ENCODE data around the gene ATAD1. TPM values are rescaled to one million over a fixed set of nuclear protein-coding genes. Genes with fewer than 3 reads are reported as not detected.
"Not testable (repeated sequence)": the region's sequence is repeated elsewhere in the genome, so short reads cannot be mapped to it uniquely, and the experiment has no call there.

The ATAD1 gene
- total RNA-seq, 1 donor from 2014 or later, result 71.0 TPM

- Mint-ChIP-seq H3K4me3 (ENCODE audit: unreplicated experiment) (no peak overlapping the region), H3K4me1 (ENCODE audit: low read depth, unreplicated experiment) (peaks cover 9% of the 10 kb centered on the region), H3K36me3 (ENCODE audit: low read depth, unreplicated experiment) (peaks cover 15% of the 10 kb centered on the region), H3K27ac (ENCODE audit: unreplicated experiment) (peak overlapping the region; percentile 53), H3K9me3 (ENCODE audit: unreplicated experiment) (peaks cover 2% of the 10 kb centered on the region), H3K27me3 (ENCODE audit: low read depth, unreplicated experiment) (no peaks in the 10 kb centered on the region)
- Histone ChIP-seq H2AFZ (ENCODE audit: low read depth, low read length) (no peak overlapping the region), H3K36me3 (ENCODE audit: insufficient read depth, low read length) (peaks cover 22% of the 10 kb centered on the region), H3K9ac (ENCODE audit: low read length) (no peak overlapping the region), H3K4me2 (ENCODE audit: low read length) (peak overlapping the region; percentile 32), H3K27ac (ENCODE audit: low read depth, low read length) (no peak overlapping the region), H3K79me2 (ENCODE audit: insufficient read depth, low read length) (no peaks in the 10 kb centered on the region), H4K20me1 (ENCODE audit: insufficient read depth, low read length) (peaks cover 4% of the 10 kb centered on the region), H3K4me1 (ENCODE audit: insufficient read depth, low read length) (peaks cover 17% of the 10 kb centered on the region), H3K27me3 (ENCODE audit: insufficient read depth, low read length) (no peaks in the 10 kb centered on the region), H3K9me3 (ENCODE audit: insufficient read depth, low read depth, low read length) (no peaks in the 10 kb centered on the region), H3K4me3 (ENCODE audit: insufficient read depth, low read depth, low read length) (no peak overlapping the region)
- FAIRE-seq (peak; percentile 13), DNase-seq (ENCODE audit: low read depth) (peak; percentile 91)
- TF ChIP-seq CTCF (IDR thresholded peaks at IDR 0.05; ENCODE audit: insufficient read depth, low read depth, low read length), result no peak
- no peak for TF ChIP-seq EZH2 (IDR thresholded peaks at IDR 0.05; ENCODE audit: insufficient read depth, low read length)
These were observed 67.9 kb downstream of the ATAD1 start for GRCh38 chr10:87750001-87750671.

GRCh38 chr10:87748244-87748643, 69.8 kb downstream of the ATAD1 start:
- not testable (repeated sequence) for FAIRE-seq; H3K27me3 Mint-ChIP-seq (ENCODE audit: low read depth, unreplicated experiment); H3K79me2 ChIP-seq (ENCODE audit: insufficient read depth, low read length); H3K4me2 ChIP-seq (ENCODE audit: low read length); H3K27ac Mint-ChIP-seq (ENCODE audit: unreplicated experiment); H3K4me3 ChIP-seq (ENCODE audit: insufficient read depth, low read depth, low read length); H3K27ac ChIP-seq (ENCODE audit: low read depth, low read length); H3K4me3 Mint-ChIP-seq (ENCODE audit: unreplicated experiment); H3K9me3 Mint-ChIP-seq (ENCODE audit: unreplicated experiment); H4K20me1 ChIP-seq (ENCODE audit: insufficient read depth, low read length); H3K9me3 ChIP-seq (ENCODE audit: insufficient read depth, low read depth, low read length); H2AFZ ChIP-seq (ENCODE audit: low read depth, low read length); DNase-seq (ENCODE audit: low read depth); H3K4me1 Mint-ChIP-seq (ENCODE audit: low read depth, unreplicated experiment); H3K27me3 ChIP-seq (ENCODE audit: insufficient read depth, low read length); H3K9ac ChIP-seq (ENCODE audit: low read length)
- Histone ChIP-seq H3K36me3 (ENCODE audit: insufficient read depth, low read length) (peaks cover 26% of the 10 kb centered on the region), H3K4me1 (ENCODE audit: insufficient read depth, low read length) (peaks cover 17% of the 10 kb centered on the region)
- peaks cover 17% of the 10 kb centered on the region for H3K36me3 Mint-ChIP-seq (ENCODE audit: low read depth, unreplicated experiment)

- Histone ChIP-seq H3K4me2 (ENCODE audit: low read length) (no peak overlapping the region), H3K36me3 (ENCODE audit: insufficient read depth, low read length) (peaks cover 28% of the 10 kb centered on the region), H3K9me3 (ENCODE audit: insufficient read depth, low read depth, low read length) (no peaks in the 10 kb centered on the region), H3K27ac (ENCODE audit: low read depth, low read length) (no peak overlapping the region), H3K9ac (ENCODE audit: low read length) (no peak overlapping the region), H3K4me1 (ENCODE audit: insufficient read depth, low read length) (peaks cover 10% of the 10 kb centered on the region), H3K4me3 (ENCODE audit: insufficient read depth, low read depth, low read length) (no peak overlapping the region), H4K20me1 (ENCODE audit: insufficient read depth, low read length) (peaks cover 6% of the 10 kb centered on the region), H2AFZ (ENCODE audit: low read depth, low read length) (no peak overlapping the region), H3K27me3 (ENCODE audit: insufficient read depth, low read length) (no peaks in the 10 kb centered on the region), H3K79me2 (ENCODE audit: insufficient read depth, low read length) (no peaks in the 10 kb centered on the region)
- H3K4me3 Mint-ChIP-seq (ENCODE audit: unreplicated experiment), result no peak overlapping the region
- FAIRE-seq (peak; percentile 37), DNase-seq (ENCODE audit: low read depth) (no peak)
- peaks cover 9% of the 10 kb centered on the region for H3K4me1 Mint-ChIP-seq (ENCODE audit: low read depth, unreplicated experiment)
- H3K27me3 Mint-ChIP-seq (ENCODE audit: low read depth, unreplicated experiment), result no peaks in the 10 kb centered on the region
- H3K9me3 Mint-ChIP-seq (ENCODE audit: unreplicated experiment), result peaks cover 2% of the 10 kb centered on the region
- H3K27ac Mint-ChIP-seq (ENCODE audit: unreplicated experiment), result no peak overlapping the region
- H3K36me3 Mint-ChIP-seq (ENCODE audit: low read depth, unreplicated experiment), result peaks cover 18% of the 10 kb centered on the region
- TF ChIP-seq CTCF (IDR thresholded peaks at IDR 0.05; ENCODE audit: insufficient read depth, low read depth, low read length), result no peak
- TF ChIP-seq EZH2 (IDR thresholded peaks at IDR 0.05; ENCODE audit: insufficient read depth, low read length), result no peak
These were observed 71.1 kb downstream of the ATAD1 start for GRCh38 chr10:87746911-87747310.

Measured in astrocyte (in vitro differentiated cells and primary cell).